ENCODE data around the gene PRDM8. TPM values are rescaled to one million over a fixed set of nuclear protein-coding genes. Genes with fewer than 3 reads are reported as not detected.
A peak's percentile ranks its signal among the peaks of the same experiment; 100 is the strongest.

PRDM8 gene
- total RNA-seq, result not detected

- intact Hi-C loops (cut with DNase I), result no loop called here
- H3K4me3 ChIP-seq, result peak within 1 kb of the TSS; percentile 42 to 43
- DNase-seq (ENCODE audit: low spot score in 2 of 2), result no peak
- H3K4me1 ChIP-seq, result peaks cover 4 to 13% of the 10 kb centered on the region in 2 donors
- no peak within 1 kb of the TSS for H3K27ac ChIP-seq
- no peaks in the 10 kb centered on the region for H3K36me3 ChIP-seq
- no peaks in the 10 kb centered on the region for H3K9me3 ChIP-seq
- no peak for TF ChIP-seq CTCF (IDR thresholded peaks at IDR 0.05)
- peaks cover 18% of the 10 kb centered on the region for H3K27me3 ChIP-seq
Observed at GRCh38 chr4:80196922-80197573, at the start of gene PRDM8. Gene PRDM8 (plus strand): TSS chr4:80197503. CDS start chr4:80200081, 2,578 bp downstream.

- TF ChIP-seq CTCF (IDR thresholded peaks at IDR 0.05), result no peak
- H3K27ac ChIP-seq, result no peak overlapping the region
- intact Hi-C loops (cut with DNase I), result no loop called here
- H3K27me3 ChIP-seq, result no peaks in the 10 kb centered on the region
- H3K4me1 ChIP-seq, result no peaks in the 10 kb centered on the region
- no peaks in the 10 kb centered on the region for H3K36me3 ChIP-seq
- no peaks in the 10 kb centered on the region for H3K9me3 ChIP-seq
- DNase-seq (ENCODE audit: low spot score in 2 of 2), result no peak
- H3K4me3 ChIP-seq, result no peak overlapping the region
Observed at GRCh38 chr4:80150387-80151180, 46.7 kb upstream of the PRDM8 start.

- intact Hi-C loops (cut with DNase I), result no loop called here
- no peak for DNase-seq (ENCODE audit: low spot score in 2 of 2)
- TF ChIP-seq CTCF (IDR thresholded peaks at IDR 0.05), result no peak
- Histone ChIP-seq H3K4me3 (no peak overlapping the region), H3K4me1 (no peaks in the 10 kb centered on the region), H3K36me3 (no peaks in the 10 kb centered on the region), H3K27me3 (no peaks in the 10 kb centered on the region), H3K27ac (no peak overlapping the region), H3K9me3 (no peaks in the 10 kb centered on the region)
Observed at GRCh38 chr4:80151981-80152380, 45.3 kb upstream of the PRDM8 start.

- no peak overlapping the region for H3K27ac ChIP-seq
- no peaks in the 10 kb centered on the region for H3K9me3 ChIP-seq
- intact Hi-C loops (cut with DNase I), result no loop called here
- no peak for TF ChIP-seq CTCF (IDR thresholded peaks at IDR 0.05)
- no peaks in the 10 kb centered on the region for H3K36me3 ChIP-seq
- no peaks in the 10 kb centered on the region for H3K27me3 ChIP-seq
- no peak overlapping the region for H3K4me3 ChIP-seq
- no peaks in the 10 kb centered on the region for H3K4me1 ChIP-seq
- DNase-seq (ENCODE audit: low spot score in 2 of 2), result no peak
Observed at GRCh38 chr4:80153874-80154544, 43.3 kb upstream of the PRDM8 start.

- Histone ChIP-seq H3K9me3 (no peaks in the 10 kb centered on the region), H3K4me3 (no peak overlapping the region), H3K27ac (no peak overlapping the region), H3K27me3 (no peaks in the 10 kb centered on the region), H3K36me3 (no peaks in the 10 kb centered on the region), H3K4me1 (no peaks in the 10 kb centered on the region)
- no peak for DNase-seq (ENCODE audit: low spot score in 2 of 2)
- intact Hi-C loops (cut with DNase I), result no loop called here
- no peak for TF ChIP-seq CTCF (IDR thresholded peaks at IDR 0.05)
Observed at GRCh38 chr4:80154545-80154933, 42.8 kb upstream of the PRDM8 start.

Measured in ascending aorta (tissue), 2 donors.